HG02973 (cell line): ENCODE measurements around the gene KSR2.

ENCODE experiments used
- ATAC-seq: cut with Tn5 transposase; IDR thresholded peaks from one replicate; pipeline ENCODE4 v1.9.1; 2021; ENCODE audit warnings: moderate library complexity; ENCODE audit not compliant: unreplicated experiment

Gene KSR2

GRCh38 chr12:117547209-117547608 is 421.6 kb downstream of the KSR2 start:
- no peak for ATAC-seq

GRCh38 chr12:117545216-117545615 is 423.6 kb downstream of the KSR2 start:
- no peak for ATAC-seq

- no peak for ATAC-seq
Measured at GRCh38 chr12:117540011-117540410, 428.8 kb downstream of the KSR2 start.

- ATAC-seq = no peak
Measured at GRCh38 chr12:117538926-117539325, 429.9 kb downstream of the KSR2 start.

GRCh38 chr12:117538032-117538690 is 430.6 kb downstream of the KSR2 start:
- no peak for ATAC-seq

- no peak for ATAC-seq
Measured at GRCh38 chr12:117533687-117534086, 435.1 kb downstream of the KSR2 start.

- no peak for ATAC-seq
Measured at GRCh38 chr12:117530796-117531195, 438.0 kb downstream of the KSR2 start.

- no peak for ATAC-seq
Measured at GRCh38 chr12:117528538-117528937, 440.3 kb downstream of the KSR2 start.

GRCh38 chr12:117527479-117527855 is 441.3 kb downstream of the KSR2 start:
- ATAC-seq = no peak

- ATAC-seq = no peak
Measured at GRCh38 chr12:117526757-117527478, 441.9 kb downstream of the KSR2 start.

GRCh38 chr12:117525766-117526165 is 443.0 kb downstream of the KSR2 start:
- no peak for ATAC-seq

GRCh38 chr12:117524806-117525205 is 444.0 kb downstream of the KSR2 start:
- no peak for ATAC-seq

GRCh38 chr12:117523971-117524370 is 444.8 kb downstream of the KSR2 start:
- no peak for ATAC-seq

- no peak for ATAC-seq
Measured at GRCh38 chr12:117522559-117522958, 446.2 kb downstream of the KSR2 start.

- ATAC-seq = no peak
Measured at GRCh38 chr12:117521867-117522266, 446.9 kb downstream of the KSR2 start.

GRCh38 chr12:117521346-117521745 is 447.4 kb downstream of the KSR2 start:
- ATAC-seq = no peak

- ATAC-seq = no peak
Measured at GRCh38 chr12:117518594-117519270, 450.1 kb downstream of the KSR2 start.

GRCh38 chr12:117517219-117517739 is 451.5 kb downstream of the KSR2 start:
- ATAC-seq = no peak

- no peak for ATAC-seq
Measured at GRCh38 chr12:117516034-117516433, 452.8 kb downstream of the KSR2 start.

GRCh38 chr12:117514016-117514415 is 454.8 kb downstream of the KSR2 start:
- no peak for ATAC-seq

- no peak for ATAC-seq
Measured at GRCh38 chr12:117513353-117513752, 455.4 kb downstream of the KSR2 start.

- no peak for ATAC-seq
Measured at GRCh38 chr12:117508468-117508867, 460.3 kb downstream of the KSR2 start.
